Keratinocyte (primary cell): ENCODE results near the gene MX1. TPM values are rescaled to one million over a fixed set of nuclear protein-coding genes. Genes with fewer than 3 reads are reported as not detected.

Experiments
- DNase-seq: peaks from one replicate; pipeline ENCODE4 v3.0.0-alpha.2; 2011; ENCODE audit warnings: low read depth, missing footprints, low spot score
- FAIRE-seq: peaks from 2 replicates; lab custom pipeline; 2011; peaks lifted over from hg19 to GRCh38; lab: Jason Lieb, UNC
- H2AFZ ChIP-seq: 2 replicates; pipeline ENCODE4 v1.6.0; 2012; ENCODE audit warnings: low read length, control low read depth, inconsistent platforms; ENCODE audit not compliant: control insufficient read depth
- H3K27ac ChIP-seq: 2 replicates; pipeline ENCODE4 v1.5.1; 2011; ENCODE audit warnings: low read length; ENCODE audit not compliant: control insufficient read depth, insufficient read depth
- H3K27me3 ChIP-seq: 3 replicates; pipeline ENCODE4 v1.6.0; 2011; ENCODE audit warnings: low read length; ENCODE audit not compliant: control insufficient read depth, insufficient read depth; ENCODE audit errors: extremely low read depth
- H3K36me3 ChIP-seq, 2 experiments: 2 replicates in 1 of 2; 3 replicates in 1 of 2; pipeline ENCODE4 v1.5.1; 2011; ENCODE audit warnings: low read length in 2 of 2, mild to moderate bottlenecking in 1 of 2; ENCODE audit not compliant: control insufficient read depth in 2 of 2, insufficient read depth in 2 of 2; ENCODE audit errors: extremely low read depth in 1 of 2
- H3K4me1 ChIP-seq: 3 replicates; pipeline ENCODE4 v1.5.1; 2011; ENCODE audit warnings: low read length; ENCODE audit not compliant: control insufficient read depth, insufficient read depth; ENCODE audit errors: extremely low read depth
- H3K4me2 ChIP-seq: 3 replicates; pipeline ENCODE4 v1.6.0; 2011; ENCODE audit warnings: low read depth, low read length; ENCODE audit not compliant: control insufficient read depth, insufficient read depth; ENCODE audit errors: extremely low read depth
- H3K4me3 ChIP-seq, 3 experiments: fragments of 200-600 bp in 1 of 3; sonication (generic) in 1 of 3; 2 replicates in 2 of 3; 3 replicates in 1 of 3; pipeline ENCODE4 v1.5.1; 2011 to 2016; ENCODE audit warnings: low read length in 3 of 3, mild to moderate bottlenecking in 3 of 3, control low read depth in 2 of 3, inconsistent platforms in 1 of 3, low read depth in 1 of 3, mixed read lengths in 1 of 3, mixed run types in 1 of 3, moderate library complexity in 1 of 3; ENCODE audit not compliant: control insufficient read depth in 2 of 3, insufficient read depth in 2 of 3; ENCODE audit errors: extremely low read depth in 1 of 3
- H3K79me2 ChIP-seq: 2 replicates; pipeline ENCODE4 v1.6.0; 2012; ENCODE audit warnings: low read length; ENCODE audit not compliant: control insufficient read depth, insufficient read depth
- H3K9ac ChIP-seq: 3 replicates; pipeline ENCODE4 v1.6.0; 2011; ENCODE audit warnings: low read length; ENCODE audit not compliant: control insufficient read depth, insufficient read depth; ENCODE audit errors: extremely low read depth
- H3K9me1 ChIP-seq: 3 replicates; pipeline ENCODE4 v1.6.0; 2011; ENCODE audit warnings: low read length; ENCODE audit not compliant: control insufficient read depth, insufficient read depth; ENCODE audit errors: extremely low read depth
- H3K9me3 ChIP-seq: 2 replicates; pipeline ENCODE4 v1.5.1; 2012; ENCODE audit warnings: low read depth, low read length; ENCODE audit not compliant: control insufficient read depth
- H4K20me1 ChIP-seq: 3 replicates; pipeline ENCODE4 v1.6.0; 2011; ENCODE audit warnings: low read length; ENCODE audit not compliant: control insufficient read depth, insufficient read depth; ENCODE audit errors: extremely low read depth
- EZH2 ChIP-seq: IDR thresholded peaks from one replicate; pipeline ENCODE4 v1.6.1; 2012; ENCODE audit warnings: inconsistent platforms, mild to moderate bottlenecking, low read length, moderate library complexity
- dilution Hi-C: fragments of 300-500 bp; cut with MboI; formaldehyde crosslinking; loops from one replicate; pipeline ENCODE4 v1.7.0; 2020; ENCODE audit warnings: low sequenced_read_pairs; ENCODE audit not compliant: extremely low pct_ligation_motif_present
- polyA plus RNA-seq, 5 experiments: library from polyadenylated mRNA; depleted of rRNA in 3 of 5; stranded (reverse) in 3 of 5; stranded (forward) in 1 of 5; unstranded in 1 of 5; fragments of >200 nt; gene quantifications; 1 replicate in 1 of 5; 2 replicates in 3 of 5; 3 replicates in 1 of 5; pipeline versions ENCODE4 v1.2.1 to v1.2.3, GENCODE V29; 2011 to 2012; ENCODE audit warnings: missing spikeins in 2 of 5, low read depth in 1 of 5, low replicate concordance in 1 of 5
- TF ChIP-seq, protein P1 (sequence below), 3 experiments: IDR thresholded peaks in 1 of 3; conservative IDR thresholded peaks in 1 of 3; optimal IDR thresholded peaks in 1 of 3; 2 replicates in 2 of 3; 3 replicates in 1 of 3; pipeline versions ENCODE3 to v1.5.1; 2011; ENCODE audit warnings: low read length in 3 of 3, mild to moderate bottlenecking in 3 of 3, moderate library complexity in 2 of 3, control low read depth in 1 of 3, inconsistent platforms in 1 of 3; ENCODE audit not compliant: insufficient read depth in 2 of 3; ENCODE audit errors: extremely low read depth in 1 of 3

The MX1 gene
- polyA plus RNA-seq, 1 donor (not counting 4 experiments of a cell fraction or from before 2014, with no cell fraction given): 151 TPM

DNA sequence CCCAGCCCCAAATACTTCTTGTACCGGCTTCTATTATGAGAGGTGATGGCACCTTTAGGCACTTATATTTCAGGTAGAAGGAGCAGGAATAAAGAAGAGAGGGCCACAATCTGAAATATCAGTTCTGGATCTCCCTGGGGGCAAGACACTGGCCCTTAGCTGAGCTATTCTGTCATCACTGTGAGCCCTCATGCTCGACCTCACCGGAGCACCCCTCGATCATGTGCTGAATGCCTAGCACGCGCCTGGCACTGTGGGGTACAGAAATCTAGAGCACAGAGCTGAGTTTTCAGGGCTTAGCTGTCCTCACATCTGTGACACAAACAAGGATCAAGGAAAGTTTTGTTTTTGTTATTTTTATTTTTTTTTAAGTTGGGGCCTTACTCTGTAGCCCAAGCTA lies 7.6 kb upstream of the MX1 start:
- no peak overlapping the region for H3K9ac ChIP-seq
- dilution Hi-C loops: no loop called here
- no peak overlapping the region for H3K4me3 ChIP-seq

DNA sequence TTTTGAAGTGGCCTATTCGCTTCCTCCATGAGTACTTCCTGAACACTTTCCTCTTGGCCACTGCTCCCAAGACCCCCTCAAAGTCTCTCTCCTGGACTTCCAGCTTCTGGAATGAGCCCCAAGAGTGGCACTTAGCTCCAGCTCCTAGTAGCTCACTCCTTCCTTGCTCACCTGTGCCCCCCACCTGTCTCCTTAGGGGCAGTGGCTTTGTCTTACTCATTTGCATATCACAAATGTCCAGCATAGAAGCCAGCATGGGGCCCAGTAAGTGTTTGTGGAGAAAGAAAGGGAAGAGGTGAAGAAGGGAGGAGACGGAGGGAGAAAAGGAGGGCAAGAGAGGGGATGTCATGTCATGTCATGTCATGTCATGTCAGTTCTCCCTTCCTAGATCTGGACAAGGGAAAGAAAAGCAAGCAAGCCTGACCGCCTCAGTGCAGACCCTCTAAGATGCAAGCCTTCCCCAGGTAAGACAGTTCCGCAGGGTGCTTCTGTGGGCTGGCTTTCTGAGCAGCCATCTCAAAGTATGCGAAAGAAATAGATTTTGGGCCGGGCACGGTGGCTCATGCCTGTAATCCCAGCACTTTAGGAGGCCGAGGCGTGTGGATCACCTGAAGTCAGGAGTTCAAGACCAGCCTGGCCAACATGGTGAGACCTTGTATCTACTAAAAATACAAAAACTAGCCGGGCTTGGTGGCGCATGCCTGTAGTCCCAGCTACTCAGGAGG lies 6.9 kb upstream of the MX1 start:
- no peak overlapping the region for H3K4me2 ChIP-seq
- no peaks in the 10 kb centered on the region for H3K9me1 ChIP-seq
- FAIRE-seq (no peak), DNase-seq (no peak)
- H3K36me3 ChIP-seq: no peaks in the 10 kb centered on the region
- H3K27ac ChIP-seq: no peak overlapping the region
- no peaks in the 10 kb centered on the region for H3K9me3 ChIP-seq
- H4K20me1 ChIP-seq: no peaks in the 10 kb centered on the region
- H3K4me1 ChIP-seq: peaks cover 3% of the 10 kb centered on the region
- no peaks in the 10 kb centered on the region for H3K27me3 ChIP-seq
- no peak overlapping the region for H3K9ac ChIP-seq
- H2AFZ ChIP-seq: no peak overlapping the region
- no peaks in the 10 kb centered on the region for H3K79me2 ChIP-seq
- TF ChIP-seq, protein P1, sequence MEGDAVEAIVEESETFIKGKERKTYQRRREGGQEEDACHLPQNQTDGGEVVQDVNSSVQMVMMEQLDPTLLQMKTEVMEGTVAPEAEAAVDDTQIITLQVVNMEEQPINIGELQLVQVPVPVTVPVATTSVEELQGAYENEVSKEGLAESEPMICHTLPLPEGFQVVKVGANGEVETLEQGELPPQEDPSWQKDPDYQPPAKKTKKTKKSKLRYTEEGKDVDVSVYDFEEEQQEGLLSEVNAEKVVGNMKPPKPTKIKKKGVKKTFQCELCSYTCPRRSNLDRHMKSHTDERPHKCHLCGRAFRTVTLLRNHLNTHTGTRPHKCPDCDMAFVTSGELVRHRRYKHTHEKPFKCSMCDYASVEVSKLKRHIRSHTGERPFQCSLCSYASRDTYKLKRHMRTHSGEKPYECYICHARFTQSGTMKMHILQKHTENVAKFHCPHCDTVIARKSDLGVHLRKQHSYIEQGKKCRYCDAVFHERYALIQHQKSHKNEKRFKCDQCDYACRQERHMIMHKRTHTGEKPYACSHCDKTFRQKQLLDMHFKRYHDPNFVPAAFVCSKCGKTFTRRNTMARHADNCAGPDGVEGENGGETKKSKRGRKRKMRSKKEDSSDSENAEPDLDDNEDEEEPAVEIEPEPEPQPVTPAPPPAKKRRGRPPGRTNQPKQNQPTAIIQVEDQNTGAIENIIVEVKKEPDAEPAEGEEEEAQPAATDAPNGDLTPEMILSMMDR (optimal IDR thresholded peaks at IDR 0.05 in 1 of 3, IDR thresholded peaks at IDR 0.05 in 1 of 3, conservative IDR thresholded peaks at IDR 0.05 in 1 of 3; ENCODE audit: extremely low read depth in 1 of 3, insufficient read depth in 2 of 3, low read length in 3 of 3): no peak
- TF ChIP-seq EZH2: no peak
- no peak overlapping the region for H3K4me3 ChIP-seq
- dilution Hi-C loops: no loop called here

More for the DNA sequence above, 7.6 kb upstream of the MX1 start:
- Histone ChIP-seq H3K36me3 (no peaks in the 10 kb centered on the region), H3K27me3 (no peaks in the 10 kb centered on the region), H3K9me3 (no peaks in the 10 kb centered on the region), H4K20me1 (no peaks in the 10 kb centered on the region), H3K4me1 (peaks cover 3% of the 10 kb centered on the region), H3K4me2 (no peak overlapping the region), H2AFZ (no peak overlapping the region), H3K9me1 (no peaks in the 10 kb centered on the region), H3K79me2 (no peaks in the 10 kb centered on the region), H3K27ac (no peak overlapping the region)
- TF ChIP-seq, protein P1 (optimal IDR thresholded peaks at IDR 0.05 in 1 of 3, IDR thresholded peaks at IDR 0.05 in 1 of 3, conservative IDR thresholded peaks at IDR 0.05 in 1 of 3; ENCODE audit: extremely low read depth in 1 of 3, insufficient read depth in 2 of 3, low read length in 3 of 3): no peak
- TF ChIP-seq EZH2: no peak
- FAIRE-seq (no peak), DNase-seq (no peak)
